Gastroesophageal sphincter (tissue), 4 donors: ENCODE measurements around the gene CHSY3. TPM values are rescaled to one million over a fixed set of nuclear protein-coding genes. Genes with fewer than 3 reads are reported as not detected.

Source experiments
- ATAC-seq: fragments of 150-250 bp; one replicate; pipeline ENCODE4 v1.9.1; 2016; ENCODE audit warnings: mild to moderate bottlenecking, moderate library complexity
- H3K27ac ChIP-seq, 4 donors: fragments of 200-600 bp; sonication (generic) in 3 of 4; 1 replicate in 3 of 4; 2 replicates in 1 of 4; pipeline ENCODE4 v1.5.1; 2016 to 2019
- H3K27me3 ChIP-seq: fragments of 200-600 bp; sonication (generic); one replicate; pipeline ENCODE4 v1.5.1; 2019
- H3K36me3 ChIP-seq, 2 donors: fragments of 200-600 bp; sonication (generic); one replicate each; pipeline ENCODE4 v1.5.1; 2019; ENCODE audit warnings: control low read depth in 1 of 2
- H3K4me1 ChIP-seq, 3 donors: fragments of 200-600 bp; sonication (generic); 1 replicate in 2 of 3; 2 replicates in 1 of 3; pipeline ENCODE4 v1.5.1; 2016 to 2019; ENCODE audit warnings: control low read depth in 2 of 3
- H3K4me3 ChIP-seq, 2 donors: fragments of 200-600 bp; sonication (generic); one replicate each; pipeline ENCODE4 v1.5.1; 2019; ENCODE audit warnings: mild to moderate bottlenecking in 1 of 2, moderate library complexity in 1 of 2
- H3K9me3 ChIP-seq, 3 donors: fragments of 200-600 bp; sonication (generic); one replicate each; pipeline ENCODE4 v1.5.1; 2017 to 2019; ENCODE audit warnings: control low read depth in 2 of 3
- EP300 ChIP-seq: sonication (generic); formaldehyde crosslinking; IDR thresholded peaks from one replicate; pipeline ENCODE4 v1.6.1; 2017; ENCODE audit warnings: antibody characterized with exemption, mild to moderate bottlenecking
- POLR2A ChIP-seq, 2 donors: fragments of 450-650 bp; IDR thresholded peaks; one replicate each; pipeline ENCODE4 v1.6.1; 2017; ENCODE audit warnings: antibody characterized with exemption in 2 of 2, mild to moderate bottlenecking in 2 of 2, moderate library complexity in 1 of 2
- POLR2AphosphoS5 ChIP-seq: sonication (generic); formaldehyde crosslinking; IDR thresholded peaks from one replicate; pipeline ENCODE4 v1.6.1; 2017; ENCODE audit warnings: antibody characterized with exemption
- WGBS, 2 donors: methylation state at CpG; one replicate each; pipeline ENCODE4 v1.1.5; 2018; ENCODE audit warnings: low coverage in 1 of 2; 5-methylcytosine and 5-hydroxymethylcytosine counted together
- total RNA-seq, 4 donors: library from RNA; depleted of rRNA; stranded (reverse); fragments of >200 nt; gene quantifications; one replicate each; pipeline ENCODE4 v1.1.0, GENCODE V29; 2016
- TF ChIP-seq, protein P1 (sequence below), 4 experiments: fragments of 200-600 bp in 2 of 4; fragments of 450-650 bp in 2 of 4; sonication (generic) in 1 of 4; IDR thresholded peaks; one replicate each; pipeline ENCODE4 v1.5.1; 2017 to 2019; ENCODE audit warnings: antibody characterized with exemption in 4 of 4, mild to moderate bottlenecking in 2 of 4, moderate library complexity in 2 of 4

The CHSY3 gene
- total RNA-seq, 4 donors from 2014 or later = 0.78 to 3.4 (median 2.8) TPM

DNA sequence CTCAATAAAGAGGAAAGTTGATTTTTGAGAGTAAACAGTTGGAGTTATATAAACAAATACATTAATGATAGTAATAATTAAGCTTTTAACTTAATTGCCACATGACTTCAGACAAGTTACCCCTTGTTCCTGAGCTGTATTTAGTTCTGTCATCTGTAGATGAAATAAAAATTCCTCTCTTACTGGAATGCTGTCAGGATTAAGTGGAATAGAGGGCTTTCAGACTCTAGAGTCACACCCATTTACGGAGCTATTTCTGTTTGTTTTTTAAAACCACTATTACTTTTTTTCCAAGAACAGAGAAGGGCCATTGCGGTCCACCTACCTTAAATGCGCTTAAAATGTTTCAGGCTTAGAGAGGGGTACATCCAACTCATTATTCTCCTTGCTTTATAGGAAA lies 170.6 kb downstream of the CHSY3 start:
- no peak overlapping the region for H3K27ac ChIP-seq
- WGBS, 2 donors = 73 to 87% methylated on average over 3 of the region's 3 CpGs
- no peaks in the 10 kb centered on the region for H3K9me3 ChIP-seq
- no peaks in the 10 kb centered on the region for H3K27me3 ChIP-seq
- TF ChIP-seq, protein P1, sequence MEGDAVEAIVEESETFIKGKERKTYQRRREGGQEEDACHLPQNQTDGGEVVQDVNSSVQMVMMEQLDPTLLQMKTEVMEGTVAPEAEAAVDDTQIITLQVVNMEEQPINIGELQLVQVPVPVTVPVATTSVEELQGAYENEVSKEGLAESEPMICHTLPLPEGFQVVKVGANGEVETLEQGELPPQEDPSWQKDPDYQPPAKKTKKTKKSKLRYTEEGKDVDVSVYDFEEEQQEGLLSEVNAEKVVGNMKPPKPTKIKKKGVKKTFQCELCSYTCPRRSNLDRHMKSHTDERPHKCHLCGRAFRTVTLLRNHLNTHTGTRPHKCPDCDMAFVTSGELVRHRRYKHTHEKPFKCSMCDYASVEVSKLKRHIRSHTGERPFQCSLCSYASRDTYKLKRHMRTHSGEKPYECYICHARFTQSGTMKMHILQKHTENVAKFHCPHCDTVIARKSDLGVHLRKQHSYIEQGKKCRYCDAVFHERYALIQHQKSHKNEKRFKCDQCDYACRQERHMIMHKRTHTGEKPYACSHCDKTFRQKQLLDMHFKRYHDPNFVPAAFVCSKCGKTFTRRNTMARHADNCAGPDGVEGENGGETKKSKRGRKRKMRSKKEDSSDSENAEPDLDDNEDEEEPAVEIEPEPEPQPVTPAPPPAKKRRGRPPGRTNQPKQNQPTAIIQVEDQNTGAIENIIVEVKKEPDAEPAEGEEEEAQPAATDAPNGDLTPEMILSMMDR (IDR thresholded peaks at IDR 0.05) = no peak
- TF ChIP-seq POLR2AphosphoS5 (no peak), EP300 (no peak), POLR2A (IDR thresholded peaks at IDR 0.05) (no peak)
- no peak overlapping the region for H3K4me3 ChIP-seq
- ATAC-seq = no peak
- no peaks in the 10 kb centered on the region for H3K4me1 ChIP-seq
- H3K36me3 ChIP-seq = no peaks in the 10 kb centered on the region

DNA sequence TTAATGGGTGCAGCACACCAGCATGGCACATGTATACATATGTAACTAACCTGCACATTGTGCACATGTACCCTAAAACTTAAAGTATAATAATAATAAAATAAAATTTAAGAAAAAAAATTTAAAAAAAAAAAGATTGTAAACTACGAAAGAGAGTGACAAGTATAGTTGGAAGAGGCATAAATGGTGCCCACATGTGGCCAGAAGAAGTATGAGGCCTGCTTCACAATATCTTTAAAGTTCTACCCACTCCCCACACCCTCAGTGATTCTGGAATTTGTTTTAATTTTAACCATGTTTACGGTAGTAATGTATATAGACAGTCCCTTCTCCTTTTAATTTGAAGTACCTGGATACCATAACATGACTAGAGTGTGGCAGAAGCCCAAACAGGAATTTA lies 172.7 kb downstream of the CHSY3 start:
- WGBS, 2 donors = 97% methylated on average over 2 of the region's 2 CpGs
- H3K4me1 ChIP-seq = no peaks in the 10 kb centered on the region
- H3K4me3 ChIP-seq = no peak overlapping the region
- H3K27me3 ChIP-seq = no peaks in the 10 kb centered on the region
- TF ChIP-seq, protein P1 (IDR thresholded peaks at IDR 0.05) = no peak
- no peak for TF ChIP-seq EP300
- no peak for TF ChIP-seq POLR2AphosphoS5
- no peak for TF ChIP-seq POLR2A (IDR thresholded peaks at IDR 0.05)
- no peak for ATAC-seq
- no peak overlapping the region for H3K27ac ChIP-seq
- no peaks in the 10 kb centered on the region for H3K36me3 ChIP-seq
- H3K9me3 ChIP-seq = no peaks in the 10 kb centered on the region

DNA sequence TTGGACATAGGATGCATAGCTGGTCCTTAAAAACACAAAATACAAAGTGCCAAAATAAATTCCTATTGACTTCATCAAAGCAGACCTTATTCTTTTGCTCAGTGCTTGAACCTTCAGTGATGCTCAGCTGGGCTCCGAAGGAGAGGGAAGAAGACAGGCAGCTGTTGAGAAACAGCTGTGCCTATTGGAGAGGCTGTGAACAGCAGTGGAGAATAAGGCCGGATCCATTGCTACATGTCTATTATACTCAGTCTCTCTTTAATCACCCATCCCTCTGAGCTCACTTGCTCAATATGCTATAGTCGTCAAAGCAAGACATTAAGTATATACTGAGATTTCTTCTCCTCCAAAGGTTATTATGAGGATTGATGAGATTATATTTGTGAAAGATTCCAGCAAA lies 174.4 kb downstream of the CHSY3 start:
- Histone ChIP-seq H3K27ac (no peak overlapping the region), H3K4me1 (no peaks in the 10 kb centered on the region), H3K9me3 (no peaks in the 10 kb centered on the region), H3K4me3 (no peak overlapping the region), H3K27me3 (no peaks in the 10 kb centered on the region), H3K36me3 (no peaks in the 10 kb centered on the region)
- 55 to 60% methylated on average over 3 of the region's 3 CpGs for WGBS, 2 donors
- TF ChIP-seq, protein P1 (IDR thresholded peaks at IDR 0.05) = no peak
- TF ChIP-seq EP300 (no peak), POLR2A (IDR thresholded peaks at IDR 0.05) (no peak), POLR2AphosphoS5 (no peak)
- no peak for ATAC-seq

DNA sequence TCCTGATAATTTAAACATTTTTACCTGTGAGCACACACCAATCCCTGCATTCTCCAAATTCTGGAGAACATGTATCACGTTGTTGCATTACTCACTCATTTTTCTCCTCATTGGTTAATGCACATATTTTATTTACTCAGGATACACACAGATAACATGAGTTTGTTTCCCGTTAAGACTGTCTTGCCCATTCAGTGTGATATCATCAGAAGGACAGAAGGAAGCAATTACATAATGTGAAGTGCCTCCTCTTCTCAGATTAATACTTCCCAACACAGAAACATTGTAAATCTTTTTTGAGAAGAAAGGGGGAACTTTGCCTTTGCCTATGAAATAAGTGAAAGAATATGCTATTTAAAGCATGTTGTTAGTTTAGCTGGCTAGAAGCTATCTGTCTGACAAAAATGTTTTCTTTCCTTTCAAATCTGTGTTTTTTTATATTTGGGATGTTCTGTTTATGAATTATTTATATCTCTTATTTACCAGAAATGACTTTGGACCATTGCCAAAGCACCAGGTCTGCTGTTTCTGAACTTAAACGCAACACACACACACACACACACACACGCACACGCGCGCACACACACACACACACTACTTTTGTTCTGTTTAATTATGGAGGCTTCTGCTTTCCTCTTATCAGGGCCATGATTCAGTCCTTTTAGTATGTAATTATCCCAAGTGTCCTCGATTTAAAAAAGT lies 186.5 kb downstream of the CHSY3 start:
- Histone ChIP-seq H3K9me3 (no peaks in the 10 kb centered on the region), H3K27ac (no peak overlapping the region), H3K4me3 (no peak overlapping the region), H3K27me3 (no peaks in the 10 kb centered on the region), H3K4me1 (no peaks in the 10 kb centered on the region), H3K36me3 (no peaks in the 10 kb centered on the region)
- no peak for ATAC-seq
- TF ChIP-seq, protein P1 (IDR thresholded peaks at IDR 0.05) = no peak
- TF ChIP-seq POLR2A (IDR thresholded peaks at IDR 0.05) = no peak
- no peak for TF ChIP-seq EP300
- TF ChIP-seq POLR2AphosphoS5 = no peak
- WGBS, 2 donors = 63 to 69% methylated on average over 8 of the region's 8 CpGs

DNA sequence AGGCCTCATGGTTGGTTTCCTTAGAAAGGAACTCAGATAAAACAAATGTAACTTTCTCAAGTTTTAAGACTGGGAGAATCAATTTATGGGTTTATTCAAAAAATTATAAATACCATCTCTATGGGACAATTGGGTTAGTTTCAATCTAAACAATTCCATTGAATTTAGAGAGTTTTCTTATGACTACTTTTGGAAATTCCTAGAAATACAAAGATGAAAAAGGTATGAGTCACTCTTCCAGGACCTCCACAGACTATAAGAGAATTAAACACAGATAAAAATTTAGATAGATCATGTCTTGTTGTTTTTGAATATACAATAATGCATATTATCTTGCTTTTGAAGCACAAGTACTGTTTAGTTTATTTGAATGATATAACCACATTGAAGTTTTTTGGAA lies 188.7 kb downstream of the CHSY3 start:
- ATAC-seq = no peak
- Histone ChIP-seq H3K4me1 (no peaks in the 10 kb centered on the region), H3K36me3 (no peaks in the 10 kb centered on the region), H3K9me3 (no peaks in the 10 kb centered on the region), H3K27ac (no peak overlapping the region), H3K4me3 (no peak overlapping the region), H3K27me3 (no peaks in the 10 kb centered on the region)
- TF ChIP-seq POLR2AphosphoS5 = no peak
